NCI-H82 (cell line): Measurements from ENCODE around the gene ITIH3.
A peak's percentile ranks its signal among the peaks of the same experiment; 100 is the strongest.
"Not testable (repeated sequence)": the region's sequence is repeated elsewhere in the genome, so short reads cannot be mapped to it uniquely, and the experiment has no call there.

Experiments used
- DNase-seq: peaks from one replicate; lab custom pipeline; 2025; lab: John Stamatoyannopoulos, UW

ITIH3 gene, protein sequence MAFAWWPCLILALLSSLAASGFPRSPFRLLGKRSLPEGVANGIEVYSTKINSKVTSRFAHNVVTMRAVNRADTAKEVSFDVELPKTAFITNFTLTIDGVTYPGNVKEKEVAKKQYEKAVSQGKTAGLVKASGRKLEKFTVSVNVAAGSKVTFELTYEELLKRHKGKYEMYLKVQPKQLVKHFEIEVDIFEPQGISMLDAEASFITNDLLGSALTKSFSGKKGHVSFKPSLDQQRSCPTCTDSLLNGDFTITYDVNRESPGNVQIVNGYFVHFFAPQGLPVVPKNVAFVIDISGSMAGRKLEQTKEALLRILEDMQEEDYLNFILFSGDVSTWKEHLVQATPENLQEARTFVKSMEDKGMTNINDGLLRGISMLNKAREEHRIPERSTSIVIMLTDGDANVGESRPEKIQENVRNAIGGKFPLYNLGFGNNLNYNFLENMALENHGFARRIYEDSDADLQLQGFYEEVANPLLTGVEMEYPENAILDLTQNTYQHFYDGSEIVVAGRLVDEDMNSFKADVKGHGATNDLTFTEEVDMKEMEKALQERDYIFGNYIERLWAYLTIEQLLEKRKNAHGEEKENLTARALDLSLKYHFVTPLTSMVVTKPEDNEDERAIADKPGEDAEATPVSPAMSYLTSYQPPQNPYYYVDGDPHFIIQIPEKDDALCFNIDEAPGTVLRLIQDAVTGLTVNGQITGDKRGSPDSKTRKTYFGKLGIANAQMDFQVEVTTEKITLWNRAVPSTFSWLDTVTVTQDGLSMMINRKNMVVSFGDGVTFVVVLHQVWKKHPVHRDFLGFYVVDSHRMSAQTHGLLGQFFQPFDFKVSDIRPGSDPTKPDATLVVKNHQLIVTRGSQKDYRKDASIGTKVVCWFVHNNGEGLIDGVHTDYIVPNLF

DNA sequence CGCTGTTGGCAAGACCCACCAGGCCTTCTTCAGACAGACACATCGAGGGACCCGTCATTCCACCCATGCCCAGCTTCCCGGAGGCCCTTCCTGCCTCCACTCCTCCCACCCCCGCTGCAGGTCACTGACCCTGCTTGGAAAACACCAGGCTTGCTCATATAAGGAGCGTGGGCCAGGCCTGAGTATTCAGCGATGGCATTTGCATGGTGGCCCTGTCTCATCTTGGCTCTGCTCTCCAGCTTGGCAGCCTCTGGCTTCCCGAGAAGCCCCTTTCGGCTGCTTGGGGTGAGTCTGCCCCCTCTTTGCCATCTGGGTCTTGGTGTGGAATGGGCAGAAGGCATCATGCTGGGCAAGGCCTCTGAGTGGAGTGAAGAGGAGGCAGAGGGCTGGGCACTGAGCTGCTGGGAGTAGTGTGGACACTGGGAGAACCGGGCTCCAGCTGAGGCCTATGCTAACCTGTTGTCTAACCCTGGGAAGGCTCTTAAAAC lies at the start of gene ITIH3:
ITIH3 (plus strand) TSS at position 185 of the 488 bp plus-strand sequence; CDS start at position 193, 8 bp downstream.
- DNase-seq: no peak

DNA sequence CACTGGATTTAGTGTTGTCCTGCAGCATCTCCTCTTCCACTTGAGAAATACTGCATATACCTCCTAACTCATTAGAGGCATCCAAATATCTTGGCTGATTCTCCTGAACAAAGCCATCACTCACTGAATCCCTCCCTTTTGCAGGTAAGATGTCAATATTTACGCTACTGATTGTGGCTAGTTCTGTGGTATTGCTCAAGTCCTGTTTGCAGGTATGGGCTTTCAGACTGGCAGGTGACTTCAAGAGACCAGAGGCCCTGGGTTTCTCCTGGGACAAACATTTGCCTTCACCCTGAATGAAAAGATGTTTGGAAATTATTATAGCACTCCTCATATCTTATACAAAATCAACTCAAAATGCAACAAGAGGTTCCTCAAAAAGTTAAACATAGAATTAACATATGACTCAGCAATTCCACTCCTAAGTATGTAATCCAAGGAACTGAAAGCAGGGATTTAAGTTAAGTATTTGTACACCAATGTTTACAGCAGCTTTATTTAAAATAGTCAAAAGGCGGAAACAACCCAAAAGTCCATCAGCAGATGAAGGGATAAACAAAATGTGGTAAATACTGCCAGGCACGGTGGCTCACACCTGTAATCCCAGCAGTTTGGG lies 42.4 kb upstream of the ITIH3 start:
- DNase-seq: no peak

DNA sequence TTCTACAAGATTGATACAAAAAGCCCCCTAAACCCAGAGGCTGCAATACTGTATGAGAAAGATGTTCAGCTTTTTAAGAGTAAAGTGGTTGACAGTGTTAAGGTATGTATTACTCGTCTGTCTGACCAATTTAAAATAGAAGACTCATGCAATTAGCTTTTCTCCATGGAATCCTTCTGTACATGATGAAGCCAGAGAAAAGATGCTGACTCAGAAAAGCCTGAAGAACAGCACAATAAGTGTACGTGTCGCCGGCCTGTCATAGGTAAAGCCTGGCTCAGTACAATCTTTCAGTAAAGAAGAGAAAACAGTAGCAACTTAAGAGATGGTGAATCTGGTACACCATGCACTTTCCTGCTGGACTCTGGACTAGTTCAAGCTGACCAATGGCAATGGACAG lies 40.2 kb upstream of the ITIH3 start:
- no peak for DNase-seq

DNA sequence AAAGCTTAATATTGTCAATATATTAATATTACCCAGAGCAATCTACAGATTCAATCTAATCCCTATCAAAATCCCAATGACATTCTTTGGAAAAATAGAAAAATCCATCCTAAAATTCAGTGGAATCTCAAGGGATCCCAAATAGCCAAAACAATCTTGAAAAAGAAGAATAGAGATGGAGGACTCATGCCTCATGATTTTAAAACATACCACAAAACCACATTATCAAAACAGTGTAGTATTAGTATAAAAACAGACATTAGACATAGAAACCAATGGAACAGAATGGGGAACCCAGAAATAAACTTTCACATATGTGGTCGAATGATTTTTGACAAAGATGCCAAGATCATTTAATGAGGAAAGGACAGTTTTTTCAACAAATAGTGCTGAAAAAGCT lies 38.5 kb upstream of the ITIH3 start:
- DNase-seq: no peak

DNA sequence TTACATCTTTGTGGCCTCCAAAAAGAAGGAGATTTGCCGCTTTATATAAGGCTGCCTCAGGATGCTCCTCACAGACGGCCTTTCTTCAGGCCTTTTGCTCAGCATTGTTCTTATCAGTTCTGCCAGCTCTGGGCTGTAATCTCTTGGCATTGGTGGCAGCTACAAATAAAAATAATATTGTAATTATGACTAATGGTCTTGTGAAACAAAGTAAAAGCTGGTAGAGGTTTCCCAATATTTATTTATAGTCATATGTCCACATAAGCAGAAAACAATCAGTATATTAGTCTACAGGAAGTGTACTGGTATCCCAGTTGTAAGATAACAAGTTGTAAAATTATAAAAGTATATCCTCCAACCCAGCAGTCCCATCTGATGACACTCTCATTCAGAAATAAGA lies 31.1 kb upstream of the ITIH3 start:
- no peak for DNase-seq

DNA sequence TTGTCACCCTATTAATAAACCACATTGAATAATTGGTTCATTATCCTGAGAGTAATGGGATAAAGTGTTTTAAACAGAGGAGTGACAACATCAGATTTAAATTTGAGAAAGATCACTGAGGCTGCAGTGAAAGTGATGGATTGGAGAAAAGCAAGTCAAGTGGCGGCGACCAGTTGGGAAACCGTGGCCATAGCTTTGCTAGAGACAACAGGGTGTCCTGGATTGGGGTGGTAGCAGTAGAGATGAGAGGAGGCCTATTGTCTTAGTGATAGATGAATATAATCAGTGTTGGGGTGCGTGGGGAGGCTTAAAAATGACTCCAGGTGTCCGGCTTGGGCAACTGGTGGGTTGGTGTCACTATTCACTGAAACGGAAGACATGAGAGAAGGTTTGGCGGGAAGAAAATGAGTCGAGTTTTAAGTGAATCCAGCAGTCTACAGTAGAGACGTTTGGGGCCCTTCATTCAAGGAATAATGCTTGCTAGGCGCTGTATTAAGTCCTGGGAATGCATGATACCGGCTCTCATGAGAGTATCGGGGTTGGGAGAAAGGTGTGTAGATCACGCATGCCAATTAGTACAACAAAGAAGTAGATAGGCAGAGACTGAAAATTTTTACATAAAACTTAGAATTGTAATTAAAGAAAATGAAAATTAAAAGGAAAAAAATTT lies 24.7 kb upstream of the ITIH3 start:
- peak; percentile 33 for DNase-seq

DNA sequence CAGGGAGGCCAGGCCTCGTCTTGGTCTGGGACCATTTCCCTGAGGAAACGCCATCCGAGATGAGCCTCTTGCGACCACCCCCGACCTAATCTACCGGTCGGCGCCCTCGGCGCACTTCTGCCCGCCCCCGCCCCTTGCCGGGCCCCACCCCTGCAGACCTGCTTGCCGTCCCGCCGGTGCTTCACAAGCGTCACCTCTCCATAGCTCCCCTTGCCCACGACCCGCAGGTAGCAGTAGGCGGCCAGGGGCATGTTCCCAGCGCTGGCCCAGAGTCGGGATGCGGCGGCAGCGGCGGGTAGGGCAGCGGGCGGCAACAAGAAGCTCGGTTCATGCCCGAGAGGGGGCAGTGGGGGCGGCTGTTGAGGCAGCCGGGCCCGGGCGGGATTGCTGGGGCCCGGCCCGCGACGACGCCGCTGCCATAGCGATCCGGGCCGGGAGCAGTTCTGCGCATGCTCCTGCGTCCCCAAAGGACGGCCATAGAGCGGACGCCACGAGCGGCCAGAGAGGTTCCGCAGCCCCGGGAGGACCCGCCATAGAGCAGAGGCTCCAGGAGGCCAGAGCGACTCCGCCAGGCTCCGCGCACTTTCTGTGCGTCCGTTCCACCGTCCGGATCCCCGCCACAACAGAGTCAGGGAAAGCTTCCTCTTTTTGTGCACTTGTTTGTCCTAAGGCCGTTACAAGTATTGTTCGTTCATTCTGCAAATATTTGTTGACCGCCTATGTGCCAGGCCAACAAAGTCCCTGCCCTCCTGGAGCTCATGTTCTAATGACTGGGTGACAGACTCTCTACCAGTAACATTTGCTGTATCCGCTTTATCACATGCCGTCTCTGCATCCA lies 23.9 kb upstream of the ITIH3 start, which contains the start of gene NEK4:
NEK4 (minus strand) TSS at position 445 of the 838 bp plus-strand sequence; CDS start at position 251, 194 bp downstream.
- DNase-seq: peak; percentile 96

DNA sequence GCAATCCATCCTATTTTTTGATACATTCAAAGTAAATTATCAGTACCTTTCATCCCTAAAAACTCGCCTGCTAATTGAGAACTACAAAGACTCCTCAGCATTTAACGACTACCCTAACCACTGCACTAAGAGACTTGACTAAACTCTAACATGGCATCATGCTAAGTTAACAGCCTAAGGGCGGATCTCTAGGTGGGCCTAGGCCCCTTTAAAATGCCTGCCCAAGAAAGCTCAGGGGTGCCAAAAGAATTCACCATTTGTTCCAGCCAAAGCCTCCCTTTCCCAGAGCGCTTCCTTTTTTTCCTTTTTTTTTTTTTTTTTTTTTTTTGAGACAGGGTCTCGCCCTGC lies 23.3 kb upstream of the ITIH3 start:
- DNase-seq: no peak

DNA sequence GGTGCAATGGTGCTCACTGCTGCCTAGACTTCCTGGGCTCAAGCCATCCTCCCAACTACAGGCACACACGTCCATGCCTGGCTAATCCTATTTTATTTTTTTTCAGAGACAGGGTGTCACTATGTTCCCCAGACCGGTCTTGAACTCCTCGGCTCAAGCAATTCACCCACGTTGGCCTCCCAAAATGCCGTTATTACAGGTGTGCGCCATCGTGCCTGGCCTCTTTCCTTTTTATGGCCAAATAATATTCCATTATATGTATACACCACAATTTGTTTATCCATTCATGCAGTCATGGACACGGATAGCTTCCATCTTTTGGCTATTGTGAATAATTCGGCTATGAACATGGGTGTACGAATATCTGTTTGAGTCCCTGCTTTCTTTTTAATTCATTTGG lies 22.9 kb upstream of the ITIH3 start:
- peak; percentile 10 for DNase-seq

DNA sequence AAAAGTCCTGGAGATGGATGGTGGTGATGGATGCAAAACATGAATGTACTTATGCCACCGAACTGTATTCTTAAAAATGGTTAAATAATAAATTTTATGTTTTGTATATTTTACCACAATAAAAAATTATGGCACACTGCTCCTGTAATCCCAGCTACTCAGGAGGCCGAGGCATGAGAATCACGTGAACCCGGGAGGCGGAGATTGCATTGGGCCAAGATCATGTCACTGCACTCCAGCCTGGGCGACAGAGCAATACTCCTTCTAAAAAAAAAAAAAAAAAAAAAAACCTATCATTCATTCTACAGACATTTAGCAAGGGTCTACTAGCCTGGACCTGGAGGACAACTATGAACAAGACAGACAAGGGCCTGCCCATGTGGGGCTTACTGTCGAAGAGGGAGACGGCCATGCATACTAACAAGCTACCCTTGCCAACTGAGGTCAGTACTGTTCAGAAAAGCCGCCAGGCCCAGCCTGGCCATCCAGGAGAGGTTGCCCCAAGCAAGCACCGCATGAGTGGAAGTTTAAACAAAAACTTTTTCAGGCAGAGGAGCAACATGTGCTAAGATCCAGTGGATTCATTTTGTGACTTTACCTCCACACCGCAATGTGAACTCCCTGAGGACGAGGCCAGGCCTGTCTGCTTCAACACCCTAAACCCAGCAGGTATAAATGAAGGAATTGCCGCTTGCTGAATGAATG lies 21.1 kb upstream of the ITIH3 start:
- DNase-seq: no peak

DNA sequence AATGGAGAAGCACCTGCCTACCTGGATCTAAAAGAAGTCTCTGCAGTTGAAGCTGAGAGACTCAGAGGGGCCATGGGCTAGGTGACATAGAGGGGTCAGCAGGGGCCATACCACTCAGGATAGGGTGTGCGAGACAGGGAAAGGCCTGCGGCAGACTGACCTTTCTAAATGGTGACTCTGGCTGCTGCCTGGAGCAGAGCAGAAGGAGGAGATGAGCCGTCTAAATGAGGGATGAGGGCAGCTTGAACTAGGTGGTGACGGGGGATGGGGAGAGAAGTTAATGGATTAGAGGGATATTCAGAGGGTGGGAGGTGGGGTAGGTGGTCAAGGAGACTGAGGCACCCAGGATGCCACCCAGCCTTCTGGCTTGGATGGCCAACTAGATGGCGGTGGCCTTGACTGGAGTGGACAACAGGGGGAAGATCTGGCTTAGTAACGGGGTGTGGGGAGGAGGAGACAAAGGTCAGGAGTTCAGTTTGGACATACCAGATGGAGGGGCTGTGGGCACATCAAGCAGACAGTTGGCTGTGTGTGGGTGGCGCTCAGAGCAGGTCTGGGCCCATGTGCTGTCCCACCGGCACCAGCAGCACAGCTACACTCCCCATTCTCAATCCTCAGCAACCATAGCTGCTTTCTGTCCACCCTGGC lies 20.4 kb upstream of the ITIH3 start:
- no peak for DNase-seq

DNA sequence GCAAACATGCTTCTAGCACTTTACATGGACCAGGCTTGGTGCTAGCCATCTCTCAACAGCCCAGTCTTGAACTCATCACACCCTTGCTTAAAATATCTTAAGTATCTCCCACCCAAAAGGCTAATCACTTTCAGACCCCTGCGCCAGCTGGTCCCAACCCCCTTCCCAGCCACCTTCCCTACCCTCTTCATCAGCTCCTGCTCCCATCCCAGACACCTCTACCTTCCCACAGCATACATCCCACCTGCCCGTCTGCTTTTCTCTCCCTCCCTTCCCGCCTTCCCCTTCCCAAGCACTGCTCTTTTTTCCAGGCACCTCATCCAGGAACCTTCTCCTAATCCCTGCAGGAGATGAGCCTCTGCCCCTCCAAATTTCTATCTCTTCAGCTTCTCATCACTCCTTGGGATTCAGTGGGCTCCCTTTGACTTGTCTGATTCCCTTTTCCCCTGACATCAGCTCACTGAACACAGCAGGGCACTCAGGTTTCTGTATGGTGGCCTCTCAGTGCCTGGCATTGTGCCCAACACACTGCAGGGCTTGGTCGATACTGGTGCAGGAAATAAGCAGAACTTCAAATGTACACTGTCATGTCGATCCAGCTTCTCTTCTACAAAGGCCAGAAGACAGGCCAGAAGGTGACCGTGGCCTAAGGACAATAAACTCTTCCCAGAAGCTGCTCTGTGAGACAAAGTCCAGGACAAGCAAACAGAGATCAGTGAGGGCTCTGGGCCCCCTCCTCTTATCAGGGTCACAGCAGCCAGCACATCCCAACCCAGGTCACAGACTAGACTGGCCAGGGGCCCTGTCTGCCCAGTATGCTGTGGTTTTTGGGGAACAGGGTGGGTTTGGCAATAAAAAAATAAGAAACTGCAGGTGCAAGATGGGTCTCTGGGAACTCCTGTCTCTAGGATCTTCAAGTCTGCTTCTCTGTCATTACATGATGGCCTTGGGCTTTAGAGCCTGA lies 19.4 kb upstream of the ITIH3 start:
- no peak for DNase-seq

DNA sequence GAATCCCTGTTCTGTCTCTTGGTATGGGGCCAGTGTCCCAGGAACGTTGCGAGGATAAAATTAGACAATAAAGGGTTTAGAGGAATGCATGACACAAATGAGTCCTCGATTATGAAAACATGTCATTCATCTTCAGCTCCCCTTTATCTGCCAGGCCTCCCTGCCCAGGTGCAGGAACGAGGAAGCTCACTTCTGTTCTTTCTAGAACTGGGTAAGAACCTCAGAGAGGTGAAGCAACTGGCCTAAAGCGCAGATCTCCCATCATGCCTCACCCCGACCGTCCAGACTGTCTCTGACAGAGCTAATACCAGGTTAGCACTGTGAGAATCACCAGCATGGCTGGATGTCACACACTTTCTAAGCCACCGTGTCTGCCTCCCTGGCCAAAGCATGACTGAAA lies 18.7 kb upstream of the ITIH3 start:
- no peak for DNase-seq

DNA sequence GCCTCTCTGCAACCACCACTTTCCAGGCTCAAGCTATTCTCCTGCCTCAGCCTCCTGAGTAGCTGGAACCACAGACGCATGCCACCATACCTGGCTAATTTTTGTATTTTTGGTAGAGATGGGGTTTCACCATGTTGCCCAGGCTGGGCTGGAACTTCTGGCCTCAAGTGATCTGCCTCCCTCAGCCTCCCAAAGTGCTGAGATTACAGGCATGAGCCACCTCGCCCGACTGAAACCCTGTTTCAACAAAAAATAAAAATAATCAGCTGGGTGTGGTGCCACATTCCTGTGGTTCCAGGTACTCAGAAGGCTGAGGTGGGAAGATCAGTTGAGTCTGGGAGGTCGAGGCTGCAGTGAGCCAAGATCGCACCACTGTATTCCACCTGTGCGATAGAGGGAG lies 18.1 kb upstream of the ITIH3 start:
- not testable (repeated sequence) for DNase-seq

DNA sequence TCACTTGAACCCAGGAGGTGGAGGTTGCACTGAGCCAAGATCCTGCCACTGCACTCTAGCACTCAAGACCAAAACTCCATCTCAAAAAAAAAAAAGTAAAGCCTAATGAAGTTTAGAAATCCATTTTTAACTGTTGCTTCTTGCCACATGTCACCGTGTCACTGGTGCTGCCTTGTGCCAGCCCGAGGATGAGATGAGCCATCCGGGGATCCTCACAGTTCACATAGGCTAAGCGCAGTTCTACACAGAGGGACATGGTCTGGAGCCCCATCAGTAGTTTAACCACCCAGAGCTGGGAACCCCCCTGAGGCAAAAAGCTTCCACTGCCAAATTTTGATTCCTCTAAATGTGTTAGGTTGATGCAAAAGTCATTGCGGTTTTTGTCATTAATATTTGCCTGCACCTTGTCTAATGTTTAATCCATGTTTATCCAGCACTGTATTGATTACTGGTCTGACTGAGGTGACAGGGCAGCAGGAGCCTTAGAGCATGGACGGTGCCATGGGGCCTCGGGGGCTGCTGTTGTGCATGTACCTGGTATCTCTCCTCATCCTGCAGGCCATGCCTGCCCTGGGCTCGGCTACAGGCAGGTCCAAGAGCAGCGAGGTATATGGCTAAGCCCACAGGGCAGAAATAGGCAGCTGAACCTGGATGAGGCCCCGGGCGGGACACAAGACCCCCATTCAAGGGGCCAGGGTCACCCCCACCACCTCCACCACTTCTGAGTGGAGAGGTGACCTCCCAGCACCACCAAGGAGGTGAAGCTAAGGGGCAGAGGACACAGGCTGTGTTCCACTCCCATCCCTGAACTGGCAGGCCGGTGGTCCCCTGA lies 17.3 kb upstream of the ITIH3 start, which contains the start of gene ITIH1:
ITIH1 (plus strand) TSS at position 473 of the 832 bp plus-strand sequence; CDS start at position 490, 17 bp downstream.
- DNase-seq: no peak

DNA sequence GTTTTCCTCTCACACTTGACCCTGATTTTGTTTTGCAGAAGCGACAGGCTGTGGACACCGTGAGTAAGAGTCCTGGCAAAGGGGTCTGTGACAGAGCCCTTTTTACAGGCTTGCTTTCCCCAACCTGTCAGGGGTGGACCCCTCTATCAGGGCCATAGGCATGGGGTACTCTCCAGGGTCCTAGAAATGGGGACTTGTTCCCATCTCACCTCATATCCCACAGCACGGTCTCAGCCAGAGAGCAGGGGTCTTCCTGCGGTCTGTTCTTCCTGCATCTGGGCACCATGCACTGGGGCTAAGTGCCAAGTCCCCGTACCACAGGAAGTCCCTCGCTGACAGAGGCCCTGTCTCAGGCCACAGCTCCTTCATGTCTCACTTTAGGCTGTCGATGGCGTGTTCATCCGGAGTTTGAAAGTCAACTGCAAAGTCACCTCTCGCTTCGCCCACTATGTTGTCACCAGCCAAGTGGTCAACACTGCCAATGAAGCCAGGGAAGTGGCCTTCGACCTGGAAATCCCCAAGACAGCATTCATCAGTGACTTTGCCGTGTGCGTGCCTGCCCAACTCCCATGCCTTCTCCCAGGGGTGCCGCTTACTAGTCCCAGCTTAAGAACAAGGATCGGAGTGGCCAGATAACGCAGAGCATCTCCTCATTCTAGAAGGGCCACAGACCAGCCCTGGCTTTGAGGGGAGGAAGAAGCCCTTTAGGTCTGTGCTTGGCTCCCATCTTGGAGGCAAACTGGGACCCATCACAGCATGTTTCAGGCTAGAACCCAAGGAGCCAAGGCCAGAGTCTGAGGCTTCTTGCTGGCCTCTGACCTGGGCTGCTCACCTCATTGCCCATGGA lies 16.4 kb upstream of the ITIH3 start:
- DNase-seq: no peak
